Keratinocyte (primary cell): ENCODE results near the gene TCERG1L.

ENCODE experiments used
- CTCF ChIP-seq, 3 experiments: IDR thresholded peaks in 1 of 3; conservative IDR thresholded peaks in 1 of 3; optimal IDR thresholded peaks in 1 of 3; 2 replicates in 2 of 3; 3 replicates in 1 of 3; pipeline versions ENCODE3 to v1.5.1; 2011; ENCODE audit warnings: low read length in 3 of 3, mild to moderate bottlenecking in 3 of 3, moderate library complexity in 2 of 3, control low read depth in 1 of 3, inconsistent platforms in 1 of 3; ENCODE audit not compliant: insufficient read depth in 2 of 3; ENCODE audit errors: extremely low read depth in 1 of 3
- EZH2 ChIP-seq: IDR thresholded peaks from one replicate; pipeline ENCODE4 v1.6.1; 2012; ENCODE audit warnings: inconsistent platforms, mild to moderate bottlenecking, low read length, moderate library complexity

- no peak for TF ChIP-seq CTCF (optimal IDR thresholded peaks at IDR 0.05 in 1 of 3, IDR thresholded peaks at IDR 0.05 in 1 of 3, conservative IDR thresholded peaks at IDR 0.05 in 1 of 3; ENCODE audit: extremely low read depth in 1 of 3, insufficient read depth in 2 of 3, low read length in 3 of 3)
- no peak for TF ChIP-seq EZH2
Observed at GRCh38 chr10:131323880-131324279, 12.4 kb upstream of the TCERG1L start.
